BE2C (cell line): ENCODE results near the gene SNAP25.

ENCODE experiments used
- DNase-seq: peaks from one replicate; pipeline ENCODE4 v3.0.0-alpha.2; 2020
- H3K27me3 ChIP-seq: fragments of 250-450 bp; sonication (Bioruptor Pico); 2 replicates; pipeline ENCODE4 v1.5.1; 2020; ENCODE audit warnings: mild to moderate bottlenecking
- H3K36me3 ChIP-seq: fragments of 250-450 bp; sonication (Bioruptor Pico); 2 replicates; pipeline ENCODE4 v1.5.1; 2020; ENCODE audit warnings: mild to moderate bottlenecking
- H3K4me1 ChIP-seq: fragments of 250-450 bp; sonication (Bioruptor Pico); 2 replicates; pipeline ENCODE4 v1.5.1; 2020
- H3K4me3 ChIP-seq: 2 replicates; pipeline ENCODE4 v1.5.1; 2011; ENCODE audit warnings: low read depth, low read length
- H3K9me3 ChIP-seq: fragments of 250-450 bp; sonication (Bioruptor Pico); 2 replicates; pipeline ENCODE4 v1.5.1; 2020
- TF ChIP-seq, protein P1 (sequence below): IDR thresholded peaks from 2 replicates; pipeline ENCODE4 v1.5.1; 2012; ENCODE audit warnings: mild to moderate bottlenecking, low read depth, low read length

Gene SNAP25

DNA sequence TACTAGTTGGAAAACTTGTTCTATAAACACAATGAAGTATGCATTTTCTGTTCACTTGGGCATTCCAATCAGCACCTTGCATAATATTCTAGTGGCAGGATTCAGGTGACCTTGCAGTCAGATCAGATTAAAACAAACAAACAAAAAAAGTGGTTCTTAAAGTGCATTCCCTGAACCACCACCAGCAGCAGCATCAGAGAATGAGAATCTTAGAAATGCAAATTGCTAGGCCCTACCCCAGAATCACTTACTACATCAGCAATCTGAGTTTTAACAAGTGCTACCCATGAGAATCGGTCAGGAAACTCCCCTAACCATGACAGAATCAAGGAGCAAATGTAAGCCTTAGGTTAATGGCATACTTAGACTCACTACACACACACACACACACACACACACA is 41.7 kb downstream of the SNAP25 start:
- Histone ChIP-seq H3K36me3 (no peaks in the 10 kb centered on the region; the same call in none of the 2 replicates), H3K4me1 (no peaks in the 10 kb centered on the region), H3K4me3 (no peak overlapping the region), H3K9me3 (no peaks in the 10 kb centered on the region), H3K27me3 (no peaks in the 10 kb centered on the region)
- TF ChIP-seq, protein P1, sequence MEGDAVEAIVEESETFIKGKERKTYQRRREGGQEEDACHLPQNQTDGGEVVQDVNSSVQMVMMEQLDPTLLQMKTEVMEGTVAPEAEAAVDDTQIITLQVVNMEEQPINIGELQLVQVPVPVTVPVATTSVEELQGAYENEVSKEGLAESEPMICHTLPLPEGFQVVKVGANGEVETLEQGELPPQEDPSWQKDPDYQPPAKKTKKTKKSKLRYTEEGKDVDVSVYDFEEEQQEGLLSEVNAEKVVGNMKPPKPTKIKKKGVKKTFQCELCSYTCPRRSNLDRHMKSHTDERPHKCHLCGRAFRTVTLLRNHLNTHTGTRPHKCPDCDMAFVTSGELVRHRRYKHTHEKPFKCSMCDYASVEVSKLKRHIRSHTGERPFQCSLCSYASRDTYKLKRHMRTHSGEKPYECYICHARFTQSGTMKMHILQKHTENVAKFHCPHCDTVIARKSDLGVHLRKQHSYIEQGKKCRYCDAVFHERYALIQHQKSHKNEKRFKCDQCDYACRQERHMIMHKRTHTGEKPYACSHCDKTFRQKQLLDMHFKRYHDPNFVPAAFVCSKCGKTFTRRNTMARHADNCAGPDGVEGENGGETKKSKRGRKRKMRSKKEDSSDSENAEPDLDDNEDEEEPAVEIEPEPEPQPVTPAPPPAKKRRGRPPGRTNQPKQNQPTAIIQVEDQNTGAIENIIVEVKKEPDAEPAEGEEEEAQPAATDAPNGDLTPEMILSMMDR, result no peak
- DNase-seq, result no peak

DNA sequence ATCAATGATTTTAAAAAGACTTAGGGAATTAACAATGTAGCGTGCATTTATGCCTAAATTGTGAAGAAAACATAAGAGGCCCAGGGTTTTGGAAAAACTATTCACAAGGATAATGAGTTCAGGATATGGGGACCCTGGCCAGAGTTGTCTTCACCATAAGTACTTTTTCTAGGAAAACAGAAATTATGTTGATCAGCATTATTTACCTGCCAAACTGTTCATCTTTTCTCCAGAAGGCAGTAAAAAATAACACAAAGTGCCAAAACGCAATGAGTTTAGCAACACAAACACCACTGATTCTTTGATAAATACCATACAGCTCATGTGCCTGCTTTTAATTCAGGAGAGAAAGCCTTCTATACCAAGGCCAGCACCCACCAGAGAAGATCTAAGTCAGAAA is 43.1 kb downstream of the SNAP25 start:
- TF ChIP-seq, protein P1, result no peak
- Histone ChIP-seq H3K36me3 (peaks cover 3% of the 10 kb centered on the region), H3K4me1 (no peaks in the 10 kb centered on the region), H3K9me3 (no peaks in the 10 kb centered on the region), H3K27me3 (no peaks in the 10 kb centered on the region), H3K4me3 (no peak overlapping the region)
- no peak for DNase-seq

DNA sequence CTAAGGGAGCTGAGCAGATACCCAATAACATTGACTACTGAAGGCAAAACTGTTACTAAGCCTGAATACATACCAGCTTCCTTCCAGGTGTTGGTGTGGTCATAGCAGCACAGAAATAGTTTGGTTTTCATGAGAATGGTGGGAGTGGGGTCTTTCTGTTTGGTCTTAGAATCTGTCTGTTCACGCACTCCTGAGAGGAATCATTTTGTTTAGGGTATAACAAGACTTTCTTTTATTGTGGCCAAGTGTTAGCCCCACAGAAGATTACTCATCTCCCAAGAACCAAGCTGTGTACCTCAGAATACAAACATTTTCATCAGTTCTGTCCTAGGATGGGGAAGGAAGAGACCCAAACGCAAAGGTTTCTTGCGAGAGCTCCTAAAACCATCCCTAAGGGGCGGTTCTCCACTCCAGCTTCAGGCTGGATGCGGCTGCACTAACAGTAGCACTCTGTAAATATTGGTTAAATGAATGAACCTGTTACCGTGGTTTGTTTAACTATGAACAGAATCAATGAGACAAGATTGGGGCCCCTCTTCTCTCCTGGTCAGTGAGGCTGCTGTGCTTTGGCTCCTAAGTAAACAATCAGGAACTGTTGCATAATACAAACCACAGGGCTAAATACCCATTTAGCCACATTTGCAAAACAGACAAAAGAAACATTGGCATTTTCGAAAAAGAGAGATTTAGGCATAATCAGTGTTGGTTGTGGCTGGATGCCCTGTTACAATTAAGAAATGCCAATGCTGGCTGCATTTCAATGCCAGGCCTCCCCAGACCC is 44.9 kb downstream of the SNAP25 start:
- DNase-seq, result no peak
- TF ChIP-seq, protein P1, result no peak
- Histone ChIP-seq H3K4me3 (no peak overlapping the region), H3K4me1 (no peaks in the 10 kb centered on the region), H3K9me3 (no peaks in the 10 kb centered on the region), H3K36me3 (peaks cover 3% of the 10 kb centered on the region), H3K27me3 (no peaks in the 10 kb centered on the region)

DNA sequence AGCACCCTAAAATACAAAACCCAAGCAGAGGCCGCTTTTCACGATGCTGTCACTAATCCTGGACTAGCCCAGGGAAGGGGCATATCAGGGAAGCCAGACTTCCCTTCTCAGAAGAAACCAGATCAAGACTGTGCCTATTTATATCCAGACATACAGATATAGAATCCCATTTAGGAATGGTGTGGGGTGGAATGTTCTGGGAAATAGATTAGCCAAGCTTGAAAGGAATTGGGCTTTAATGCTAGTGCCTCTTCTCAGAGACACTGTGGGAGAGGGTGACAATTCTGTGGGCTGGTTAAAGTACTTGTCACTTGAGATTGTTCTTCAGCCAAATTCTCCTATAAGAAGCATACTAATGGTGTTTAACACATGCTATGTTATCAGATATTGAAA is 45.5 kb downstream of the SNAP25 start:
- TF ChIP-seq, protein P1, result no peak
- no peak overlapping the region for H3K4me3 ChIP-seq
- H3K4me1 ChIP-seq, result no peaks in the 10 kb centered on the region
- peaks cover 3% of the 10 kb centered on the region for H3K36me3 ChIP-seq
- H3K9me3 ChIP-seq, result no peaks in the 10 kb centered on the region
- no peak for DNase-seq
- H3K27me3 ChIP-seq, result no peaks in the 10 kb centered on the region

DNA sequence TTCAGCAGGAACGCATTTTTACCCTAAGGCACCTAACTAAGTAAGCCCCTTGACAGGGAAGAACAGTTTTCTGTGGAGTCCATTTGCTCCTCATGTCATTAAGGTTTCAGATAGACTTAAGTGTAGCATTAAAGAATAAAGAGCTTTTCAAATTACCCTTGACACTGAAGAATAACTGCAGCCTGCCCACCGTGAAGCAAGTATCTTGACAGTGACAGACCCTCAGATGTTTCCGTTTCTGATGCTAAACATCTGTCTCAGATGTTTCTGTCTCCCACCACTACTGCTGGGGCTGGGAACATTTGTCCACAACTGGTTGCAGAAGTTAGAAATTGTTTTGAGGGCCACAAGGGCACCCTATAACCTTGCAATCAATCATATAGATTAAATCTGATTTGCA is 50.0 kb downstream of the SNAP25 start:
- Histone ChIP-seq H3K4me3 (no peak overlapping the region), H3K4me1 (no peaks in the 10 kb centered on the region; the same call in 1 of the 2 replicates), H3K27me3 (no peaks in the 10 kb centered on the region), H3K9me3 (no peaks in the 10 kb centered on the region), H3K36me3 (peaks cover 3% of the 10 kb centered on the region)
- TF ChIP-seq, protein P1, result no peak
- DNase-seq, result no peak

DNA sequence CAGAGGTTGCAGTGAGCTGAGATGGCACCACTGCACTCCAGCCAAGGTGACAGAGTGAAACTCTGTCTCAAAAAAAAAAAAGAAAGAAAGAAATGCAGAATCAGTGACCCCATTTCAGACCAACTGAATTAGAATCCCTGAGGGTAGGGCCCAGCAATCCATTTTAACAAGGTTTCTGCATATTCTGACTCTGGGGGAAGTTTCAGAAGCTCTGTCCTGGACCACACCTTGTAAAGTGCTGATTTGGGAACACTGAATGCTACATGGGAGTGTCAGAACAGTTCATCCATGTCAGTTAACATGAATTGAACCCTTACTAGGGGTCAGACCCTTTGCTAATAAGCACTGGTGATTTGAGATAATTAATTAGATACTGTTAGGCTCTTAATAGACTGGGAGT is 52.0 kb downstream of the SNAP25 start:
- Histone ChIP-seq H3K4me1 (no peaks in the 10 kb centered on the region; the same call in 1 of the 2 replicates), H3K4me3 (no peak overlapping the region), H3K36me3 (peaks cover 4% of the 10 kb centered on the region), H3K27me3 (no peaks in the 10 kb centered on the region), H3K9me3 (no peaks in the 10 kb centered on the region)
- TF ChIP-seq, protein P1, result no peak
- DNase-seq, result no peak
